GM21717 (cell line): Measurements from ENCODE around the gene CD2.

Source experiments
- ATAC-seq: cut with Tn5 transposase; IDR thresholded peaks from one replicate; pipeline ENCODE4 v1.9.1; 2021; ENCODE audit warnings: mild to moderate bottlenecking, moderate library complexity; ENCODE audit not compliant: unreplicated experiment

The CD2 gene

DNA sequence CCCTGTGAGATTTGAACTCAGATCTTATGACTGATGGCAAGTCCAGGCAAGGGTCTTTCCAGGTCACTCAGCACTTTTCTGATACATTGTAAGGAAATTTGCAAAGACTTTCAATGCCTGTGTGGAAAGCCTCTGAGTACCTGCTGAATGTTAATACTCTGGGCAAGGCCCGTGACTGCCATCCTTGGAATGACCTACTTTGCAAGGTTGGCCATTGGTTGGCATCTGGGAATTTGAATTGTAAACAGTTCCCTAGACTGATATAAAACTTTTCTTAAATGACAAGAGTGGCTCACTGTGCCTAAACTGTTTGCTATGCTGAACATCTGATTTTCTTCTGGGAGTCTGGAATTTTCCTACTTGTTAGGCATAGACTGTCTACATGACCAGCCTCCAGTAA, 57.1 kb downstream of the CD2 start:
- no peak for ATAC-seq

DNA sequence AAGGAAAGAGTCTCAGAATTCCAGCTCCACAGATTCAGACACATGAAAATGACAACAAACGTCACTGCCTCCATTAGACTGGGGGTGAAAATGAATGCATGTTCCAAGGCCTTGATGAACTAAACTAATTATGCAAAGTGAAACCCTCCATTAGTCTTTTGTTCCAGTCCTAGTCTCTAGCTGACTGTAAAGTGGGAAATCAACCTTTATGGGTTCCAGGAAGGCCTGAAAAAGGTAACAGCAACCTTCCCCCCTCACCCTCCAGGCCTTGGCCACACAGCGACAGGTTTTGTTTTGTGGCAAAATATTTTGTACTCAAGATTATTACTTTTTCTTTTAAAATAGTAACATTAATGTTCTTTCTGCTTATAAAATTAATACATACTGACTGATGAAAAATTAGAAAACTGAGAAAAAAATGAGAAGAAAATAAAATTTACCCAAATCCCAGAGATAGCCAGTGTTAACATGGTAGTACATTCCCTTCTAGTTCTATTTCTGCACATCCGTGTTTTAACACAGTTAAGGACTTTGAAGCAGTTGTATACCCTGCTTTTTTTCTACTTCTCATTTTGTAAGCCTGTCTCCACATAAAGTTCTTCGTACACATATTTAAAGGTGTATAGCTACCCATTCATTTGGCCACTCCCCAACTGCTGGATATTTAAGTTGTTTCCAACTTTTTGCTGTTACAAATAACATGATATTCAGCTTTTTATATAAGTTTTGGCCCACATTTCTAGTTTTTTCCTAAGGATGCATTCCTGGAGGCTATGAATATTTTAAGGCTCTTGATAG, 60.9 kb downstream of the CD2 start:
- ATAC-seq, result no peak

DNA sequence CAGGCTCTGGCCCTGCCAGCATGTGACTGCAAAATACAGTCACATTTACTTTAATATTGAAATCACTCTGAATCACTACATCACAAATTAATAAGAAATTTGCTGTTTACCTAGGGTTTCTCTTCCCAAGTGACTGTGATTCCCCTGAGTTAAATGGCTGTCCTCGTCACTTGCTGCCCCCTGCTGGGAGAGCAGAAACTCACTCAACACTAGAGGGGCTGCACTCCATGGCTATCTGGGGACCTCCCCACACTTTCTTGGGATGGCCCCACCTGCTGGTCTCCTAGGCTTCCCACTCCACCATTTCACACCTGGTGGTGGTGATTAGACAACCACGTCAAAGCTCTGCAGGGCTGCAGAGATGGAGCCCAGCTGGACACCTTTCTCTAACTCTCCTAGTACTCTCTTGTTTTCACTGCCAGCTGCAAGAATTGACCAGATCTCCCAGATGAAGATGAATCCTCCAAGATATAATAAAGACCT, 63.4 kb downstream of the CD2 start:
- no peak for ATAC-seq
